SK-N-SH (cell line): Measurements from ENCODE around the gene GPNMB. TPM values are rescaled to one million over a fixed set of nuclear protein-coding genes. Genes with fewer than 3 reads are reported as not detected.

ENCODE experiments used
- CTCF ChIA-PET: fragments of 300-600, 350-600 bp; formaldehyde crosslinking; extraction: SDS; loops from one replicate; lab custom pipeline; 2021; lab: Yijun Ruan, JAX
- POLR2A ChIA-PET: fragments of 350-600 bp; sonication (Branson Sonifier 250); formaldehyde crosslinking; extraction: SDS; loops from one replicate; lab custom pipeline; 2020; ENCODE audit warnings: antibody characterized with exemption, inconsistent platforms; lab: Yijun Ruan, JAX
- DNase-seq: peaks from one replicate; pipeline ENCODE4 v3.0.0; 2012
- H2AFZ ChIP-seq: fragments of 200-600 bp; sonication (generic); 2 replicates; pipeline ENCODE4 v1.8.1; 2016; ENCODE audit warnings: antibody characterized with exemption, mild to moderate bottlenecking, low read depth
- H3F3A ChIP-seq: fragments of 200-600 bp; sonication (generic); replicated peaks from 2 replicates; pipeline ENCODE3; 2016; ENCODE audit warnings: antibody characterized with exemption, mild to moderate bottlenecking; ENCODE audit not compliant: insufficient read depth
- H3K27ac ChIP-seq, 2 experiments: fragments of 200-500 bp in 1 of 2; fragments of 200-600 bp in 1 of 2; sonication (Bioruptor generic) in 1 of 2; sonication (generic), shearing (Covaris generic) in 1 of 2; 2 replicates each; pipeline versions ENCODE4 v1.5.1 to v1.6.1; 2014 to 2016; ENCODE audit warnings: low read depth in 2 of 2, inconsistent platforms in 1 of 2, low read length in 1 of 2, mild to moderate bottlenecking in 1 of 2, mixed read lengths in 1 of 2
- H3K27me3 ChIP-seq: fragments of 200-600 bp; sonication (generic), shearing (Covaris generic); 2 replicates; pipeline ENCODE4 v1.6.1; 2016; ENCODE audit warnings: mixed run types; ENCODE audit not compliant: insufficient read depth
- H3K36me3 ChIP-seq, 2 experiments: fragments of 200-500 bp in 1 of 2; fragments of 200-600 bp in 1 of 2; sonication (Bioruptor generic) in 1 of 2; sonication (generic) in 1 of 2; replicated peaks in 1 of 2; 2 replicates each; pipeline versions ENCODE3 to v1.5.1; 2014 to 2016; ENCODE audit warnings: low read length in 1 of 2, mild to moderate bottlenecking in 1 of 2; ENCODE audit not compliant: insufficient read depth in 2 of 2, control insufficient read depth in 1 of 2
- H3K4me1 ChIP-seq, 2 experiments: fragments of 200-500 bp in 1 of 2; fragments of 200-600 bp in 1 of 2; sonication (Bioruptor generic) in 1 of 2; sonication (generic), shearing (Covaris generic) in 1 of 2; 2 replicates each; pipeline versions ENCODE4 v1.5.1 to v1.6.1; 2014 to 2016; ENCODE audit warnings: low read depth in 1 of 2, low read length in 1 of 2, mixed run types in 1 of 2; ENCODE audit not compliant: insufficient read depth in 2 of 2, control insufficient read depth in 1 of 2
- H3K4me2 ChIP-seq: fragments of 200-600 bp; sonication (generic), shearing (Covaris generic); 2 replicates; pipeline ENCODE4 v1.6.1; 2017; ENCODE audit warnings: mixed run types
- H3K4me3 ChIP-seq, 2 experiments: fragments of 200-500 bp in 1 of 2; fragments of 200-600 bp in 1 of 2; sonication (Bioruptor generic) in 1 of 2; sonication (generic), shearing (Covaris generic) in 1 of 2; 2 replicates each; pipeline versions ENCODE4 v1.5.1 to v1.8.1; 2014 to 2016; ENCODE audit warnings: low read depth in 2 of 2, inconsistent platforms in 1 of 2, low read length in 1 of 2, mild to moderate bottlenecking in 1 of 2, mixed read lengths in 1 of 2, moderate library complexity in 1 of 2
- H3K79me2 ChIP-seq: fragments of 200-600 bp; sonication (generic); 2 replicates; pipeline ENCODE4 v1.8.1; 2017; ENCODE audit warnings: mild to moderate bottlenecking; ENCODE audit not compliant: insufficient read depth
- H3K9ac ChIP-seq: fragments of 200-600 bp; sonication (generic); 2 replicates; pipeline ENCODE4 v1.6.1; 2017; ENCODE audit warnings: mixed run types
- H3K9me2 ChIP-seq: fragments of 200-600 bp; sonication (generic); 2 replicates; pipeline ENCODE4 v1.6.1; 2017; ENCODE audit warnings: mixed run types
- H3K9me3 ChIP-seq: fragments of 200-600 bp; sonication (generic); 2 replicates; pipeline ENCODE4 v1.6.1; 2017; ENCODE audit warnings: mixed run types, mild to moderate bottlenecking, moderate library complexity
- H4K20me1 ChIP-seq: fragments of 200-600 bp; sonication (generic); 2 replicates; pipeline ENCODE4 v1.6.1; 2017; ENCODE audit warnings: mild to moderate bottlenecking, mixed run types; ENCODE audit not compliant: insufficient read depth
- EP300 ChIP-seq, 2 experiments: IDR thresholded peaks; 2 replicates each; pipeline versions ENCODE4 v1.4.0 to v1.6.1; 2012; ENCODE audit warnings: borderline replicate concordance in 1 of 2, low read depth in 1 of 2, low read length in 1 of 2
- FOXJ3 ChIP-seq: sonication (generic); formaldehyde crosslinking; IDR thresholded peaks from 2 replicates; pipeline ENCODE4 v1.5.1; 2020; ENCODE audit warnings: mild to moderate bottlenecking, missing genetic modification reagents
- FOXM1 ChIP-seq: IDR thresholded peaks from 2 replicates; pipeline ENCODE4 v1.4.0; 2012; ENCODE audit warnings: low read depth, mild to moderate bottlenecking
- GABPA ChIP-seq: IDR thresholded peaks from 2 replicates; pipeline ENCODE4 v1.4.0; 2012; ENCODE audit warnings: low read depth, mild to moderate bottlenecking
- GATA2 ChIP-seq: sonication (generic); formaldehyde crosslinking; IDR thresholded peaks from 2 replicates; pipeline ENCODE4 v1.5.0; 2020; ENCODE audit warnings: mild to moderate bottlenecking, missing genetic modification reagents
- JUND ChIP-seq: IDR thresholded peaks from 2 replicates; pipeline ENCODE4 v1.4.0; 2012
- MAX ChIP-seq: IDR thresholded peaks from 2 replicates; pipeline ENCODE4 v1.4.0; 2012; ENCODE audit warnings: low read depth
- MEF2A ChIP-seq: IDR thresholded peaks from 2 replicates; pipeline ENCODE4 v1.4.0; 2012; ENCODE audit warnings: low read depth, borderline replicate concordance
- NFIC ChIP-seq: IDR thresholded peaks from 2 replicates; pipeline ENCODE4 v1.4.0; 2012; ENCODE audit warnings: borderline replicate concordance
- RCOR1 ChIP-seq: fragments of 150-350 bp; IDR thresholded peaks from 2 replicates; pipeline ENCODE4 v1.6.1; 2017; ENCODE audit warnings: antibody characterized with exemption, low read length
- RXRA ChIP-seq: IDR thresholded peaks from 2 replicates; pipeline ENCODE4 v1.4.0; 2012; ENCODE audit warnings: low read depth, mild to moderate bottlenecking, borderline replicate concordance
- SIN3A ChIP-seq: IDR thresholded peaks from 2 replicates; pipeline ENCODE4 v1.6.1; 2012; ENCODE audit warnings: low read depth, mild to moderate bottlenecking, low read length, moderate library complexity, borderline replicate concordance
- SMC3 ChIP-seq: IDR thresholded peaks from 2 replicates; pipeline ENCODE4 v1.6.1; 2012; ENCODE audit warnings: low read depth, low read length, improper control_type of control experiment
- TCF12 ChIP-seq: IDR thresholded peaks from 2 replicates; pipeline ENCODE4 v1.4.0; 2012
- TEAD4 ChIP-seq: IDR thresholded peaks from 2 replicates; pipeline ENCODE4 v1.4.0; 2012; ENCODE audit warnings: mild to moderate bottlenecking, borderline replicate concordance; ENCODE audit not compliant: insufficient read depth
- USF1 ChIP-seq: IDR thresholded peaks from 2 replicates; pipeline ENCODE4 v1.4.0; 2012; ENCODE audit warnings: low read depth, borderline replicate concordance
- YY1 ChIP-seq: IDR thresholded peaks from 2 replicates; pipeline ENCODE4 v1.4.0; 2012; ENCODE audit warnings: low read depth, mild to moderate bottlenecking
- WGBS: methylation state at CpG from one replicate; pipeline ENCODE4 v1.1.6; 2017; ENCODE audit warnings: low lambda C conversion rate; 5-methylcytosine and 5-hydroxymethylcytosine counted together
- polyA plus RNA-seq, 3 experiments: library from polyadenylated mRNA; depleted of rRNA; stranded (reverse); fragments of >200 nt; gene quantifications; 2 replicates each; pipeline ENCODE4 v1.2.3, GENCODE V29; 2012
- TF ChIP-seq, protein P1 (sequence below): fragments of 150-350 bp; IDR thresholded peaks from 2 replicates; pipeline ENCODE4 v1.6.1; 2017; ENCODE audit warnings: antibody characterized with exemption, low read length, low read depth, borderline replicate concordance
- TF ChIP-seq, protein P2 (sequence below): IDR thresholded peaks from 2 replicates; pipeline ENCODE4 v1.4.0; 2012; ENCODE audit warnings: low read depth, borderline replicate concordance

The GPNMB gene
- polyA plus RNA-seq, 1 of the 3 experiments (the other 2 are of a cell fraction): 13.8 TPM

- WGBS: 54% methylated on average over 10 of the region's 10 CpGs
- DNase-seq: no peak
Measured at GRCh38 chr7:23220690-23221305, 25.8 kb upstream of the GPNMB start.

More at GRCh38 chr7:23220690-23221305, 25.8 kb upstream of the GPNMB start:
- ChIA-PET POLR2A (no interaction called here), CTCF (interaction anchor here (0.7 to 2.4 kb wide), 4 partner anchors 36 to 52 kb away, joined by 3 to 10 read pairs (median 4); no protein-coding TSS in a partner anchor)
- H3K9me3 ChIP-seq: no peaks in the 10 kb centered on the region
- H3K27ac ChIP-seq: no peak overlapping the region
- no peak overlapping the region for H3K9ac ChIP-seq
- H3K79me2 ChIP-seq: no peaks in the 10 kb centered on the region
- H3K4me2 ChIP-seq: no peak overlapping the region
- no peak overlapping the region for H2AFZ ChIP-seq
- 0 out of 2 replicates have a peak, but pooled peaks cover 4% of the 10 kb centered on the region for H3K27me3 ChIP-seq
- no peaks in the 10 kb centered on the region for H3F3A ChIP-seq
- no peak overlapping the region for H3K4me3 ChIP-seq
- TF ChIP-seq MAX: no peak
- TF ChIP-seq, protein P1, sequence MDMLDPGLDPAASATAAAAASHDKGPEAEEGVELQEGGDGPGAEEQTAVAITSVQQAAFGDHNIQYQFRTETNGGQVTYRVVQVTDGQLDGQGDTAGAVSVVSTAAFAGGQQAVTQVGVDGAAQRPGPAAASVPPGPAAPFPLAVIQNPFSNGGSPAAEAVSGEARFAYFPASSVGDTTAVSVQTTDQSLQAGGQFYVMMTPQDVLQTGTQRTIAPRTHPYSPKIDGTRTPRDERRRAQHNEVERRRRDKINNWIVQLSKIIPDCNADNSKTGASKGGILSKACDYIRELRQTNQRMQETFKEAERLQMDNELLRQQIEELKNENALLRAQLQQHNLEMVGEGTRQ: no peak
- no peak for TF ChIP-seq GABPA
- TF ChIP-seq JUND: no peak
- TF ChIP-seq EP300 (IDR thresholded peaks at IDR 0.05; ENCODE audit: borderline replicate concordance in 1 of 2, low read depth in 1 of 2, low read length in 1 of 2): no peak
- no peak for TF ChIP-seq RCOR1
- no peak for TF ChIP-seq TCF12
- TF ChIP-seq NFIC: no peak
- TF ChIP-seq FOXM1: no peak
- TF ChIP-seq, protein P2, sequence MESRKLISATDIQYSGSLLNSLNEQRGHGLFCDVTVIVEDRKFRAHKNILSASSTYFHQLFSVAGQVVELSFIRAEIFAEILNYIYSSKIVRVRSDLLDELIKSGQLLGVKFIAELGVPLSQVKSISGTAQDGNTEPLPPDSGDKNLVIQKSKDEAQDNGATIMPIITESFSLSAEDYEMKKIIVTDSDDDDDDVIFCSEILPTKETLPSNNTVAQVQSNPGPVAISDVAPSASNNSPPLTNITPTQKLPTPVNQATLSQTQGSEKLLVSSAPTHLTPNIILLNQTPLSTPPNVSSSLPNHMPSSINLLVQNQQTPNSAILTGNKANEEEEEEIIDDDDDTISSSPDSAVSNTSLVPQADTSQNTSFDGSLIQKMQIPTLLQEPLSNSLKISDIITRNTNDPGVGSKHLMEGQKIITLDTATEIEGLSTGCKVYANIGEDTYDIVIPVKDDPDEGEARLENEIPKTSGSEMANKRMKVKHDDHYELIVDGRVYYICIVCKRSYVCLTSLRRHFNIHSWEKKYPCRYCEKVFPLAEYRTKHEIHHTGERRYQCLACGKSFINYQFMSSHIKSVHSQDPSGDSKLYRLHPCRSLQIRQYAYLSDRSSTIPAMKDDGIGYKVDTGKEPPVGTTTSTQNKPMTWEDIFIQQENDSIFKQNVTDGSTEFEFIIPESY: no peak
- TF ChIP-seq YY1: no peak
- no peak for TF ChIP-seq SMC3
- no peak for TF ChIP-seq RXRA
- TF ChIP-seq SIN3A: no peak
- TF ChIP-seq MEF2A: no peak
- TF ChIP-seq GATA2 (CRISPR knock-in tag): no peak
- TF ChIP-seq TEAD4: no peak
- TF ChIP-seq USF1: no peak
- TF ChIP-seq FOXJ3 (CRISPR knock-in tag): no peak
- no peaks in the 10 kb centered on the region for H4K20me1 ChIP-seq
- H3K9me2 ChIP-seq: no peaks in the 10 kb centered on the region
- H3K4me1 ChIP-seq: peaks cover 0 to 7% of the 10 kb centered on the region in 2 experiments; a peak in 1 of 4 replicates
- no peaks in the 10 kb centered on the region for H3K36me3 ChIP-seq
